ENCODE data around the gene RBM4. TPM values are rescaled to one million over a fixed set of nuclear protein-coding genes. Genes with fewer than 3 reads are reported as not detected.

The RBM4 gene
- total and polyA plus RNA-seq, 9 of the 15 experiments (the other 6 are each of a cell fraction or from before 2014, with no cell fraction given) = 81.6 to 233 (median 122) TPM

GRCh38 chr11:66592457-66593302 lies 45.8 kb upstream of the RBM4 start, which contains the start of the genes CCDC87 and CCS (continued):
- TF ChIP-seq ZNF407 (IDR thresholded peaks at IDR 0.05; ENCODE audit: low read depth) (no peak), ZNF12 (CRISPR knock-in tag; IDR thresholded peaks at IDR 0.05) (peak; percentile 37; the same call in 1 of the 2 replicates), LCOR (CRISPR knock-in tag; IDR thresholded peaks at IDR 0.05) (0 out of 2 replicates have a peak, but pooled peaks have one; percentile 49), ZNF444 (CRISPR knock-in tag; IDR thresholded peaks at IDR 0.05) (no peak), ZBTB11 (CRISPR knock-in tag; IDR thresholded peaks at IDR 0.05) (0 out of 6 replicates have a peak, but pooled peaks of 1 of the 3 experiments have one; percentile 44), JUND (IDR thresholded peaks at IDR 0.05; ENCODE audit: borderline replicate concordance, low read depth, low read length) (peak; percentile 26; the same call in 1 of the 2 replicates), JUND (tag; IDR thresholded peaks at IDR 0.05; ENCODE audit: borderline replicate concordance, low read depth, low read length) (peak; percentile 19; the same call in 1 of the 3 replicates), RBBP5 (IDR thresholded peaks at IDR 0.05; ENCODE audit: borderline replicate concordance, insufficient read depth, low read length, poor library complexity, severe bottlenecking) (peak; percentile 42), SREBF1 (IDR thresholded peaks at IDR 0.05; ENCODE audit: borderline replicate concordance, low read depth, low read length) (no peak), IRF2 (CRISPR knock-in tag; IDR thresholded peaks at IDR 0.05) (no peak)
